ENCODE data around the gene ASCL5. TPM values are rescaled to one million over a fixed set of nuclear protein-coding genes. Genes with fewer than 3 reads are reported as not detected.

The ASCL5 gene
- total RNA-seq, 1 experiment from 2014 or later: not detected

- Mint-ChIP-seq H3K27me3 (ENCODE audit: insufficient read depth, unreplicated experiment) (peaks cover 37% of the 10 kb centered on the region), H3K4me3 (ENCODE audit: unreplicated experiment) (no peak overlapping the region), H3K9me3 (ENCODE audit: unreplicated experiment) (no peaks in the 10 kb centered on the region), H3K36me3 (ENCODE audit: insufficient read depth, unreplicated experiment) (no peaks in the 10 kb centered on the region), H3K27ac (ENCODE audit: low read depth, unreplicated experiment) (no peak overlapping the region), H3K4me1 (ENCODE audit: insufficient read depth, unreplicated experiment) (peaks cover 7% of the 10 kb centered on the region)
- ChIA-PET POLR2A (interaction anchor here (0.6 to 0.7 kb wide), 3 partner anchors 9 to 1816 kb away, joined by 3 to 5 read pairs (median 3); no protein-coding TSS in a partner anchor), CTCF (interaction anchor here (0.5 to 2.1 kb wide), 9 partner anchors 9 to 156 kb away, joined by 3 to 6 read pairs (median 4); no protein-coding TSS in a partner anchor)
- no peak for DNase-seq (ENCODE audit: unreplicated experiment)
- BruUV-seq (replicated peaks): no TSS peak
- TF ChIP-seq CTCF (IDR thresholded peaks at IDR 0.05; ENCODE audit: unreplicated experiment): no peak
- intact Hi-C loops (cut with micrococcal nuclease): no loop called here
These were observed 54.1 kb downstream of the ASCL5 start for GRCh38 chr1:201072922-201073321.

GRCh38 chr1:201072149-201072548 lies 54.8 kb downstream of the ASCL5 start:
- Mint-ChIP-seq H3K36me3 (ENCODE audit: insufficient read depth, unreplicated experiment) (no peaks in the 10 kb centered on the region), H3K27me3 (ENCODE audit: insufficient read depth, unreplicated experiment) (peaks cover 37% of the 10 kb centered on the region), H3K4me1 (ENCODE audit: insufficient read depth, unreplicated experiment) (peaks cover 7% of the 10 kb centered on the region), H3K4me3 (ENCODE audit: unreplicated experiment) (no peak overlapping the region), H3K27ac (ENCODE audit: low read depth, unreplicated experiment) (no peak overlapping the region), H3K9me3 (ENCODE audit: unreplicated experiment) (no peaks in the 10 kb centered on the region)
- CTCF ChIA-PET: interaction anchor here (0.6 to 2.1 kb wide), 5 partner anchors 10 to 101 kb away, joined by 3 to 6 read pairs (median 5); no protein-coding TSS in a partner anchor
- DNase-seq (ENCODE audit: unreplicated experiment): peak; percentile 76
- POLR2A ChIA-PET: interaction anchor here (0.6 kb wide), 1 partner anchor 209 kb away, joined by 5 read pairs; no protein-coding TSS in a partner anchor
- no peak for TF ChIP-seq CTCF (IDR thresholded peaks at IDR 0.05; ENCODE audit: unreplicated experiment)
- intact Hi-C loops (cut with micrococcal nuclease): no loop called here
- no TSS peak for BruUV-seq (replicated peaks)

GRCh38 chr1:201069636-201070035 lies 57.3 kb downstream of the ASCL5 start:
- CTCF ChIA-PET: interaction anchor here (0.5 to 2.5 kb wide), 3 partner anchors 90 to 366 kb away, joined by 3 to 10 read pairs (median 3); no protein-coding TSS in a partner anchor
- Mint-ChIP-seq H3K27ac (ENCODE audit: low read depth, unreplicated experiment) (no peak overlapping the region), H3K9me3 (ENCODE audit: unreplicated experiment) (no peaks in the 10 kb centered on the region), H3K4me3 (ENCODE audit: unreplicated experiment) (no peak overlapping the region), H3K4me1 (ENCODE audit: insufficient read depth, unreplicated experiment) (peaks cover 7% of the 10 kb centered on the region), H3K27me3 (ENCODE audit: insufficient read depth, unreplicated experiment) (peaks cover 49% of the 10 kb centered on the region), H3K36me3 (ENCODE audit: insufficient read depth, unreplicated experiment) (no peaks in the 10 kb centered on the region)
- no TSS peak for BruUV-seq (replicated peaks)
- no peak for TF ChIP-seq CTCF (IDR thresholded peaks at IDR 0.05; ENCODE audit: unreplicated experiment)
- DNase-seq (ENCODE audit: unreplicated experiment): peak; percentile 26
- intact Hi-C loops (cut with micrococcal nuclease): no loop called here
- POLR2A ChIA-PET: interaction anchor here (0.6 kb wide), 1 partner anchor 21 kb away, joined by 3 read pairs; no protein-coding TSS in a partner anchor

GRCh38 chr1:201068976-201069375 lies 58.0 kb downstream of the ASCL5 start:
- DNase-seq (ENCODE audit: unreplicated experiment): no peak
- no peak for TF ChIP-seq CTCF (IDR thresholded peaks at IDR 0.05; ENCODE audit: unreplicated experiment)
- no peaks in the 10 kb centered on the region for H3K36me3 Mint-ChIP-seq (ENCODE audit: insufficient read depth, unreplicated experiment)
- H3K4me3 Mint-ChIP-seq (ENCODE audit: unreplicated experiment): no peak overlapping the region
- POLR2A ChIA-PET: interaction anchor here (0.5 kb wide), 1 partner anchor 10 kb away, joined by 3 read pairs; no protein-coding TSS in a partner anchor
- peaks cover 7% of the 10 kb centered on the region for H3K4me1 Mint-ChIP-seq (ENCODE audit: insufficient read depth, unreplicated experiment)
- CTCF ChIA-PET: interaction anchor here (0.5 to 2.5 kb wide), 2 partner anchors 89 to 367 kb away, joined by 3 to 10 read pairs; no protein-coding TSS in a partner anchor
- peaks cover 49% of the 10 kb centered on the region for H3K27me3 Mint-ChIP-seq (ENCODE audit: insufficient read depth, unreplicated experiment)
- intact Hi-C loops (cut with micrococcal nuclease): no loop called here
- H3K9me3 Mint-ChIP-seq (ENCODE audit: unreplicated experiment): no peaks in the 10 kb centered on the region
- H3K27ac Mint-ChIP-seq (ENCODE audit: low read depth, unreplicated experiment): no peak overlapping the region
- BruUV-seq (replicated peaks): no TSS peak
